Gastroesophageal sphincter (tissue), 3 donors: ENCODE results near the gene ARHGEF19.

Source experiments
- CTCF ChIP-seq, 4 experiments: fragments of 200-600 bp in 2 of 4; fragments of 450-650 bp in 2 of 4; sonication (generic) in 1 of 4; IDR thresholded peaks; one replicate each; pipeline ENCODE4 v1.5.1; 2017 to 2019; ENCODE audit warnings: antibody characterized with exemption in 4 of 4, mild to moderate bottlenecking in 2 of 4, moderate library complexity in 2 of 4
- EP300 ChIP-seq: sonication (generic); formaldehyde crosslinking; IDR thresholded peaks from one replicate; pipeline ENCODE4 v1.6.1; 2017; ENCODE audit warnings: antibody characterized with exemption, mild to moderate bottlenecking

GRCh38 chr1:16257968-16258367, 45.5 kb upstream of the ARHGEF19 start:
- no peak for TF ChIP-seq EP300
- TF ChIP-seq CTCF (IDR thresholded peaks at IDR 0.05) = no peak
